Astrocyte (in vitro differentiated cells and primary cell): ENCODE data around the gene RALGAPA1. TPM values are rescaled to one million over a fixed set of nuclear protein-coding genes. Genes with fewer than 3 reads are reported as not detected.
A peak's percentile ranks its signal among the peaks of the same experiment; 100 is the strongest.

ENCODE experiments used
- DNase-seq: peaks from one replicate; pipeline ENCODE4 v3.0.0-alpha.2; 2010; ENCODE audit warnings: low read depth
- FAIRE-seq: peaks from 2 replicates; lab custom pipeline; 2011; peaks lifted over from hg19 to GRCh38; lab: Jason Lieb, UNC
- H2AFZ ChIP-seq: 2 replicates; pipeline ENCODE4 v1.6.0; 2012; ENCODE audit warnings: low read depth, low read length, inconsistent platforms
- H3K27ac ChIP-seq: 2 replicates; pipeline ENCODE4 v1.5.1; 2011; ENCODE audit warnings: low read depth, low read length, inconsistent platforms
- H3K27me3 ChIP-seq: 2 replicates; pipeline ENCODE4 v1.6.0; 2011; ENCODE audit warnings: low read length, inconsistent platforms; ENCODE audit not compliant: insufficient read depth
- H3K36me3 ChIP-seq: 2 replicates; pipeline ENCODE4 v1.5.1; 2011; ENCODE audit warnings: low read length, inconsistent platforms; ENCODE audit not compliant: insufficient read depth
- H3K4me1 ChIP-seq: 2 replicates; pipeline ENCODE4 v1.5.1; 2011; ENCODE audit warnings: low read length, inconsistent platforms; ENCODE audit not compliant: insufficient read depth
- H3K4me2 ChIP-seq: 2 replicates; pipeline ENCODE4 v1.6.0; 2012; ENCODE audit warnings: low read length, inconsistent platforms
- H3K4me3 ChIP-seq: 2 replicates; pipeline ENCODE4 v1.5.1; 2011; ENCODE audit warnings: low read depth, mild to moderate bottlenecking, low read length, inconsistent platforms; ENCODE audit not compliant: insufficient read depth
- H3K79me2 ChIP-seq: 2 replicates; pipeline ENCODE4 v1.6.0; 2012; ENCODE audit warnings: mild to moderate bottlenecking, low read length, inconsistent platforms; ENCODE audit not compliant: insufficient read depth
- H3K9ac ChIP-seq: 2 replicates; pipeline ENCODE4 v1.6.0; 2012; ENCODE audit warnings: mild to moderate bottlenecking, low read length, inconsistent platforms
- H3K9me3 ChIP-seq: 2 replicates; pipeline ENCODE4 v1.5.1; 2012; ENCODE audit warnings: low read depth, mild to moderate bottlenecking, low read length, inconsistent platforms; ENCODE audit not compliant: insufficient read depth
- H4K20me1 ChIP-seq: 2 replicates; pipeline ENCODE4 v1.6.0; 2012; ENCODE audit warnings: low read length, inconsistent platforms; ENCODE audit not compliant: insufficient read depth
- H3K27ac Mint-ChIP-seq: one replicate; pipeline ENCODE4 v1.8.0; 2021; ENCODE audit warnings: mild to moderate bottlenecking, mixed read lengths; ENCODE audit not compliant: unreplicated experiment
- H3K27me3 Mint-ChIP-seq: one replicate; pipeline ENCODE4 v1.8.0; 2021; ENCODE audit warnings: low read depth, mixed read lengths; ENCODE audit not compliant: unreplicated experiment
- H3K36me3 Mint-ChIP-seq: one replicate; pipeline ENCODE4 v1.8.0; 2021; ENCODE audit warnings: low read depth, mixed read lengths; ENCODE audit not compliant: unreplicated experiment
- H3K4me1 Mint-ChIP-seq: one replicate; pipeline ENCODE4 v1.8.0; 2021; ENCODE audit warnings: low read depth, mixed read lengths; ENCODE audit not compliant: unreplicated experiment
- H3K4me3 Mint-ChIP-seq: one replicate; pipeline ENCODE4 v1.8.0; 2021; ENCODE audit warnings: mild to moderate bottlenecking, moderate library complexity, mixed read lengths; ENCODE audit not compliant: unreplicated experiment
- H3K9me3 Mint-ChIP-seq: one replicate; pipeline ENCODE4 v1.8.0; 2021; ENCODE audit warnings: mild to moderate bottlenecking, mixed read lengths; ENCODE audit not compliant: unreplicated experiment
- CTCF ChIP-seq: IDR thresholded peaks from 2 replicates; pipeline ENCODE4 v1.5.1; 2011; ENCODE audit warnings: low read depth, mild to moderate bottlenecking, inconsistent platforms, low read length, moderate library complexity; ENCODE audit not compliant: insufficient read depth
- EZH2 ChIP-seq: IDR thresholded peaks from 2 replicates; pipeline ENCODE4 v1.6.1; 2012; ENCODE audit warnings: mild to moderate bottlenecking, low read length, inconsistent platforms; ENCODE audit not compliant: insufficient read depth
- total RNA-seq: library from RNA; stranded (reverse); gene quantifications from 2 replicates; pipeline ENCODE4 v1.2.1, GENCODE V29; 2021

RALGAPA1 gene
- total RNA-seq, 1 donor from 2014 or later, result 24.8 TPM

DNA sequence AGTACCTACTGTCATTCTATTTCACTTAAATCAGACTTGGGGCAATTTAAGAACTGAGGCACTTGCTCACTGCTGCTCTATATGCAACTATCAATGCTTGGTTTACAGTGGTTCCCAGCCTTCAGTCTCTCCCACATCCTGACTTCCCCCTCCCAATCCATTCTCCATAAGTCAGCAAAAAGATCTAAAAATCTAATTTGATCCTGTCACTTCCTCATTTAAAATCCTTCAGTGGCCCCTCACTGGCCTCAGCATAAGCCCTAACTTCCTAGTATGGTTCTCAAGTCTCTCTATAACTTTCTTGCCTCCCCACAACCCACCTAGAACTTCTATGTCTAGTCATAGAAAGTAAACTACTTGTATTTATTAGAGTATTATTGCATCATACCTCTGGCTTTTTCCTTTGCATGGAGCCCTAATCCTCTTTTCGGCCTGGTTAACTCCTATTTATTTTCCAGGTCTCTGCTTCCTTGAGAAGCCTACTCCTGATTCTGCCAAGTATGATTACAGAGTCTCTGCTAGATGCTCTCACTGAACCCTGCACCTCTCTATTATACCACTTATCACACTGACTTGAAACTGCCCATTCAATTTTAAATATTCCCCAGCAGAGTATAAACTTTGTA is 130.6 kb downstream of the RALGAPA1 start:
- Mint-ChIP-seq H3K4me1 (peaks cover 4% of the 10 kb centered on the region), H3K36me3 (peaks cover 2% of the 10 kb centered on the region), H3K9me3 (no peaks in the 10 kb centered on the region), H3K4me3 (no peak overlapping the region), H3K27ac (peak overlapping the region; percentile 43), H3K27me3 (no peaks in the 10 kb centered on the region)
- Histone ChIP-seq H3K27me3 (no peaks in the 10 kb centered on the region), H3K79me2 (no peaks in the 10 kb centered on the region), H2AFZ (no peak overlapping the region), H3K9ac (no peak overlapping the region), H3K4me1 (no peaks in the 10 kb centered on the region), H3K36me3 (no peaks in the 10 kb centered on the region), H3K9me3 (no peaks in the 10 kb centered on the region), H4K20me1 (no peaks in the 10 kb centered on the region), H3K27ac (no peak overlapping the region), H3K4me3 (no peak overlapping the region), H3K4me2 (no peak overlapping the region)
- no peak for DNase-seq
- no peak for FAIRE-seq
- TF ChIP-seq CTCF (no peak), EZH2 (no peak)

DNA sequence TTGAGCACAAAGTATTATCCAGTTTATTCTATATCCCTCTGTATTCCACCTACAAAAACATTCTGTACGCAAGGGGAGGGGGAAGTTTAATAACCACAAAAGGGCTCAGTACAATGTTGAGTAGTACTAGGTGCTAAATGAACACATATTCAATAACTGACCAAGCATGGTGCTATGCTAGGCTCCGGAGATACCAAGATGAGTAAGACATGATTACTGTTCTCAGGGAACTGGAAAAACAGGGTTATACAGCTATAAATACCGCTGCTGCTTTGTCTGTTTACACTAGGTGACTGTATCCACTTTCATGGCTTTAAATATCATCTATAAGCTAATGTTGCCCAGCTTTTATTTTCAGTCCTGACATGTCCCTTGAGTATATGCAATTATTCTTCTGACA is 139.3 kb downstream of the RALGAPA1 start:
- H3K9me3 Mint-ChIP-seq, result no peaks in the 10 kb centered on the region
- H2AFZ ChIP-seq, result no peak overlapping the region
- DNase-seq (peak; percentile 46), FAIRE-seq (no peak)
- no peaks in the 10 kb centered on the region for H3K4me1 Mint-ChIP-seq
- H3K27ac Mint-ChIP-seq, result no peak overlapping the region
- H3K4me3 ChIP-seq, result no peak overlapping the region
- TF ChIP-seq CTCF, result no peak
- no peak for TF ChIP-seq EZH2
- H3K4me2 ChIP-seq, result peak overlapping the region; percentile 46
- no peak overlapping the region for H3K9ac ChIP-seq
- H3K27me3 Mint-ChIP-seq, result no peaks in the 10 kb centered on the region
- H3K79me2 ChIP-seq, result no peaks in the 10 kb centered on the region
- no peaks in the 10 kb centered on the region for H3K4me1 ChIP-seq
- H3K36me3 Mint-ChIP-seq, result peaks cover 3% of the 10 kb centered on the region
- H4K20me1 ChIP-seq, result no peaks in the 10 kb centered on the region
- no peaks in the 10 kb centered on the region for H3K27me3 ChIP-seq
- H3K27ac ChIP-seq, result peak overlapping the region; percentile 17
- H3K9me3 ChIP-seq, result no peaks in the 10 kb centered on the region
- no peaks in the 10 kb centered on the region for H3K36me3 ChIP-seq
- no peak overlapping the region for H3K4me3 Mint-ChIP-seq

DNA sequence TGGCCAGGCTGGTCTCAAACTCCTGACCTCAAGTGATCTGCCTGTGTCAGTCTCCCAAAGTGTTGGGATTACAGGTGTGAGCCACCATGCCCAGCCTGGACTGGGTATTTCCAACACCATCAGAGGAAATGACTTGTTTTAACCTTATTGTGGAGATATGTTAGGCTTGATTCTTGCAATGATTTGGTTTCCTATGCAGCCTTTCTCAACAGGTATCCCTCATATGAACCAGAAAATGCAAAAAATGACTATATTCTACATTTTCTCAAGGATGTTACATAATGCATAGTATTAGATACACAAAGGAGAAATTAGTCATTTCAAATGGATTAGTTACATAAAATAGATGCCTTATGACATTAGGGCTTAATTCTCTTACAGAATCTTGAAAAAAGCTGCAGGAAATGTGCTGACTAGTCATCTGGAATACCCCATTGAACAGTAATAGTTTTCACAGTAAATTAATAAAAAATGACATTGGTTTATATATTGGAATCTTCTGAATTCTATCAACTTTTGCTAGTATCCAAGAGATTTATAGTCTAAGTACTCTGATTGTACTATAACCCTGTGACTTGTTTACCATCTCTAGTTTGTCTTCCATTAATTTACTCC is 142.6 kb downstream of the RALGAPA1 start:
- Mint-ChIP-seq H3K4me3 (no peak overlapping the region), H3K27ac (no peak overlapping the region), H3K27me3 (no peaks in the 10 kb centered on the region), H3K9me3 (no peaks in the 10 kb centered on the region), H3K36me3 (peaks cover 1% of the 10 kb centered on the region), H3K4me1 (no peaks in the 10 kb centered on the region)
- no peak overlapping the region for H2AFZ ChIP-seq
- no peaks in the 10 kb centered on the region for H3K27me3 ChIP-seq
- no peak overlapping the region for H3K27ac ChIP-seq
- no peak overlapping the region for H3K4me3 ChIP-seq
- no peaks in the 10 kb centered on the region for H4K20me1 ChIP-seq
- no peak for DNase-seq
- no peak overlapping the region for H3K4me2 ChIP-seq
- H3K79me2 ChIP-seq, result no peaks in the 10 kb centered on the region
- no peaks in the 10 kb centered on the region for H3K36me3 ChIP-seq
- FAIRE-seq, result no peak
- no peak overlapping the region for H3K9ac ChIP-seq
- no peaks in the 10 kb centered on the region for H3K4me1 ChIP-seq
- no peak for TF ChIP-seq CTCF
- no peak for TF ChIP-seq EZH2
- H3K9me3 ChIP-seq, result no peaks in the 10 kb centered on the region
